Dermis microvascular lymphatic vessel endothelial cell (primary cell): Measurements from ENCODE around the gene OR51B6. TPM values are rescaled to one million over a fixed set of nuclear protein-coding genes. Genes with fewer than 3 reads are reported as not detected.
"Not testable (repeated sequence)": the region's sequence is repeated elsewhere in the genome, so short reads cannot be mapped to it uniquely, and the experiment has no call there.

Experiments
- DNase-seq, 2 donors: peaks; one replicate each; pipeline versions ENCODE4 v3.0.0 to v3.0.0-alpha.2; 2010; ENCODE audit warnings: low read depth in 2 of 2
- total RNA-seq: library from RNA; depleted of rRNA; stranded (reverse); fragments of >200 nt; gene quantifications from 2 replicates; pipeline ENCODE4 v1.2.1, GENCODE V29; 2014

Gene OR51B6
- not detected in 2 replicates for total RNA-seq

GRCh38 chr11:5351208-5351607 lies at the start of gene OR51B6:
TSS of gene OR51B6 (plus strand) at chr11:5351508. CDS start at chr11:5351508, 0 bp downstream.
- no peak for DNase-seq

DNA sequence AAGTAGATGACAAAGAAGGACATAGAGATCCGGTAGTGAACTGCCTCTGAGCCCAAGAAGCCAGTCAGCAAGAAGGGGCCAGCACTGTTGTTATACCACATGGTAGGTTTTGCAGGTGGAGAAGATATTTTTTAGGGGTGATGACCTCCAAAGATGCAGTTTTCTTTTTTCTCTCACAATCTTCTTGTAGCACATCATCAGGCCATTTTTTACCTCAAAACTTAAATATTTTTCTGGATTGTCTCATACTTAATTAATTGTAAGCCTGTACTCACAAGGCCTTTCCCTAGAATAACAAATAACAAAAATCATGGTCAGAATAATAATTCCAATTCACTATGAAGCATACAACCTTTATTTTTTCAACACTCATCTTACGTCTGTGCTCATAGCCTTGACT lies 49.5 kb upstream of the OR51B6 start, which contains the start of gene OR51B4:
Gene OR51B4, minus strand, starts transcription at position 101 of the 400 bp plus-strand sequence. Its CDS starts 0 bp downstream, at position 101.
- no peak for DNase-seq

GRCh38 chr11:5303626-5304025 lies 47.7 kb upstream of the OR51B6 start:
- DNase-seq: no peak

- DNase-seq: no peak
These were observed 47.3 kb upstream of the OR51B6 start for GRCh38 chr11:5304046-5304445.

GRCh38 chr11:5307256-5308019 lies 43.9 kb upstream of the OR51B6 start:
- DNase-seq: no peak

DNA sequence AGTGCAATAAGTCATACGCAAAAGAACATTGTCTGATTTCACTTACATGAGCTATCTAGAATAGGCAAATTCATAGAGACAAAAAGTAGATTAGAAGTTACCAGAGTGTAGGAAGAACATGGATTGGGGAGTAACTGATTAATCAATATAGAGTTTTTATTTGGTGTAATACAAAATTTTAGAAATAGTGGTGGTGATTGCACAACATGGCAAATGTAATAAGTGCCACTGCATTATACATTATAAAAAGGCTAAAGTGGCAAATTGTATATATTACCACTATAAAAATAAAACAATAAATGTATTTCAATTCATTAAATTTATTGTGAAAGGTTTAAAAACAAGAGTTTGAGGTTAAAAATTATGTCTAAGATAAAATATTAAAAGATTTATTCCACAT lies 40.9 kb upstream of the OR51B6 start:
- no peak for DNase-seq

DNA sequence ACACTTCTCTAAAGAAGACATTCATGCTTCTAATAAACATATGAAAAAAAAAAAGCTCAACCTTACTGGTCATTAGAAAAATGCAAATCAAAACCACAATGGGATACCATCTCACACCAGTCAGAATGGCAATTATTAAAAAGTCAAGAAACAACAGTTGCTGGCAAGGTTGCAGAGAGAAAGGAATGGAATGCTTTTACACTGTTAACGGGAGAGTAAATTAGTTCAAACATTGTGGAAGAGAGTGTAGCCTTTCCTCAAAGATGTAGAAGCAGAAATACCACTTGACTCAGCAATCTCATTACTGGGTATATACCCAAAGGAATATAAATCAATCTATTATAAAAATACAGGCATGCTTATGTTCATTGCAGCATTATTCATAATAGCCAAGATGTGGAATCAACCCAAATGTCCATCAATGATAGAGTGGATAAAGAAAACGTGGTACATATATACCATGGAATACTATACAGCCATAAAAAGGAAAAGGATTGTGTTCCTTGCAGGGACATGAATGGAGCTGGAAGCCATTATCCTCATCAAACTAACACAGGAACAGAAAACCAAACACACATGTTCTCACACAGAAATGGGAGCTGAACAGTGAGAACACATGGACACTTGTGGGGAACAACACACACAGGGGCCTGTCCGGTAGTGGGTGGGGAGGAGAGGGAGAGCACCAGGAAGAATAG lies 37.8 kb upstream of the OR51B6 start:
- not testable (repeated sequence) for DNase-seq

DNA sequence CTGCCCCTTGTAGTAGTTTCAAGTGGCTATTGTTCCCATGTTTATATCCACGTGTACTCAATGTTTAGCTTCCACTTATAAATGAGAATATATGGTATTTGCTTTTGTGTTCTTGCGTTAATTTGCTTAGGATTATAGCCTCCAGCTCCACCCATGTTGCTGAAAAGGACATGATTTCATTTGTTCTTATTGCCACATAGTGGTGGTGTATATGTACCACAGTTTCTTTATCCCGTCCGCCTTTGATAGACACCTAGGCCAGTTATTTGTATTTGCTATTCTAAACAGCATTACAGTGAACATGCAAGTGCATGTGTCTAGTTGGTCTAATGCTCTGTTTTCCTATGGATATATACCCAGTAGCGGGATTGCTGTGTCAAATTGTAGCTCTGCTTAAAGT lies 34.0 kb upstream of the OR51B6 start:
- no peak for DNase-seq

- DNase-seq: no peak
These were observed 27.1 kb upstream of the OR51B6 start, which contains the start of gene OR51B2 for GRCh38 chr11:5324197-5324596. TSS of gene OR51B2 (minus strand) at chr11:5324297. CDS start at chr11:5324297, 0 bp downstream.

- no peak for DNase-seq
These were observed 16.1 kb upstream of the OR51B6 start for GRCh38 chr11:5335170-5335569.

DNA sequence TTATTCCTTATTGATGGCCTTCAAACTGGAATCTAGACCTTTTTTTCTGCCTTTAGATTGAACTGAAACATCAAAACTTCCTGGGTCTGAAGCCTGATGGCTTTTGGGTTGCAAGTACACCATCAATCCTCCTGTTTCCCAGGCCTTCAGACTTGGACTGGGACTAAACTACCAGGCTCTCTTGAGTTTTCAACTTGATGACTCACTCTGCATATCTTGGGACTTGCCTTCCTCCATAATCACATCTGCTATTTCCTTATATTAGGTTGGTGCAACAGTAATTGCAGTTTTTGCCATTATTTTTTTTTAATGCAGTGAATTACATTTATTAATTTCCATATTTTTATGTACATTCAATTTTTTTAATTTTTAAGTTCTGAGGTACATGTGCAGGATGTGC lies 15.0 kb upstream of the OR51B6 start:
- no peak for DNase-seq

DNA sequence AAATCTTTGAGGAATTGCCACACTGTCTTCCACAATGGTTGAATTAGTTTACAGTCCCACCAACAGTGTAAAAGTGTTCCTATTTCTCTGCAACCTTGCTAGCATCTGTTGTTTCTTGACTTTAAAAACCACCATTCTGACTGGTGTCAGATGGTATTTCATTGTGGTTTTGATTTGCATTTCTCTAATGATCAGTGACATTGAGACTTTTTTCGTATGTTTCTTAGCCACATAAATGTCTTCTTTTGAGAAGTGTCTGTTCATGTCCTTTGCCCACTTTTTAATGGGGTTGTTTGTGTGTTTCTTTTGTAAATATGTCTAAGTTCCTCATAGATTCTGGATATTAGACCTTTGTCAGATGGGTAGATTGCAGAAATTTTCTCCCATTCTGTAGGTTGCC lies 14.1 kb upstream of the OR51B6 start:
- not testable (repeated sequence) for DNase-seq

- DNase-seq: no peak
These were observed 11.5 kb upstream of the OR51B6 start for GRCh38 chr11:5339771-5340322.

DNA sequence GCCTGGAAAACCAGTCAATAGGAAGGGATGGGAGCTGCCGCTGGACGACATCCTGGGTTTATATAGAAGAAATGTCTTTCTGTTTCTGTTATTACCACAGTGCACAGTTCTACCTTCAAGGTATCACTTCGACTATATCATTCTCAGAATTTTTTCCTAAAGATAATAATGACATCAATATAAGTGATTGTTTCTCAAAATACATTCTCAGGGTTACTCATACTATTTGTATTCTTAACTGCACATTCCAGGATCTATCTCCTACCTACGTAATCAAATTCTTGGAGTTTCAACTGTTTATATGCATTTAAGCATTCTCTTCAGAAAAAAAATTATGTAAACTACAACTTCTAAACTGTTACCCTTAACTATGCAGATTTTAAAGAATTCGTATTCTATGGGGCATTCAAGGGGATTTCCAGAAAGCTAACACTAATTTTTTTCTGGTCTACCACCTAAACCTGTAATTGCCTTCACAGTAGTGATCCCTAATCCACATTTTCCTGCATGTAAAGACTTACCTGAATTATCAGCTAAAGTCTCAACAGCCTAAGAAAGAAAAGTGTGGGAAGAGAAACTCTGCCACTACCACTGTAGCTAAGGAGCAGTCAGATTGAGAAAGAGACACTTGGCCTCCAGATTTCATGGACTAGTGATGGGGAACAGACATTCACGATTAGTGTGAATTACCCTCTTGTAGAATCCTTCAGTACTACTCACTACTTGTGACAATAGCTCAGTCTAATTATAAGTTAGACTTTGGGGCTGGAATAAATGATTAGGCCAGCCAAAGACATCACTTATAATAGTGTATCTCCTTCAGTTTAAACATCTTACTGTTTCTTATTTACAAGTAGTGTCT lies 7.6 kb upstream of the OR51B6 start, which contains the start of gene OR51B5:
Gene OR51B5, minus strand, starts transcription at position 51 of the 862 bp plus-strand sequence. Its CDS starts 0 bp downstream, at position 51.
- no peak for DNase-seq

DNA sequence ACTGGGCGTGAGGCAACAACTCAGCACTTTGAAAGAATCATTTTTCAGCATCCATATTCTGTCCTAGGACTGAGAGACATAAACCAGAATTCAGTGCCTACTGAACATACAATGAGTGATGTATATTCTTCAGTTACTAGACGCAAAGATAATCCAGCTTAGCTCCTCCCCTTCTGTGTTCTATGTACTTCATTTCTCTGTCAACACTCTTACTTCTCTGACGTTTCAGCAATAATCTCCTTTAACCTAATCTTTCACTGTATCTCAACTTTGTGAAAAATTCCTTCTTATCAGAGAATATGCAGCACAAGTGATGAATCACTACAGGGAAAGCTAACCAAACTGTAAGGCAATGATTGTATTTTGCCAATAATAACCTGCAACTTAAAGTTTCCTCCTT lies 5.5 kb upstream of the OR51B6 start:
- DNase-seq: no peak

DNA sequence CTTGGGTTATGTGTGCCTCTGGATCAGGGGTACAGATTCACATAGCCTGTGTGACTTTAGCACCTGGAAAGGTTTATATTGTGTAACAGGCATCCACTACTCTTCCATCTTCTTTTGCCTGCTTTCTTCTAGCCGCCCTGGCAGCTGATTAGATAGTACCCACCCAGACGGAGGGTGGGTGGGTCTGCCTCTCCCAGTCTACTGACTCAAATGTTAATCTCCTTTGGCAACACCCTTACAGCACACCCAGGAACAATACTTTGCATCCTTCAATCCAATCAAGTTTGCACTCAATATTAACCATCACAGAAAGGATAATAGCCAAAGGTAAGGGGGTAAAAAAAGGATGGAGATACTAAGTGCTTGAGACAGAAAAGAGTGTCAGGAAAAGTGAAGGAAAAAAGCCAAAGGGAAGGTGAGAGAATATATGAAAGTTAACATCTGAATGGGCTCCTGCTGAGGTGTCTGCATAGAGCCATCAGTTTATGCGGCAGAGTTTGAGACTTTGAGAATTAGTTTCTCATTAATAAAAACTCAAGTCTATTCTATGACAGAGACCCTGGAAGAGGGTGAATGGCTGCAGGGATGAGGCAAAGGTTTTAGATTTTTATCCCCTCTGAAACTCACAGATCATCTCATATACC lies 2.6 kb upstream of the OR51B6 start:
- DNase-seq: no peak

- no peak for DNase-seq
These were observed 1.8 kb upstream of the OR51B6 start for GRCh38 chr11:5349550-5349949.

DNA sequence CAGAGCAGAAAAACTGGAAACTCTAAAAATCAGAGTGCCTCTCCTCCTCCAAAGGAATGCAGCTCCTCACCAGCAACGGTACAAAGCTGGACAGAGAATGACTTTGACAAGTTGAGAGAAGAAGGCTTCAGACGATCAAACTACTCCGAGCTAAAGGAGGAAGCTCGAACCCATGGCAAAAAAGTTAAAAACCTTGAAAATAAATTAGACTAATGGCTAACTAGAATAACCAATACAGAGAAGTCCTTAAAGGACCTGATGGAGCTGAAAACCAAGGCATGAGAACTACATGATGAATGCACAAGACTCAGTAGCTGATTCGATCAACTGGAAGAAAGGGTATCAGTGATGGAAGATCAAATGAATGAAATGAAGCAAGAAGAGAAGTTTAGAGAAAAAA lies 4.7 kb downstream of the OR51B6 start:
- not testable (repeated sequence) for DNase-seq

DNA sequence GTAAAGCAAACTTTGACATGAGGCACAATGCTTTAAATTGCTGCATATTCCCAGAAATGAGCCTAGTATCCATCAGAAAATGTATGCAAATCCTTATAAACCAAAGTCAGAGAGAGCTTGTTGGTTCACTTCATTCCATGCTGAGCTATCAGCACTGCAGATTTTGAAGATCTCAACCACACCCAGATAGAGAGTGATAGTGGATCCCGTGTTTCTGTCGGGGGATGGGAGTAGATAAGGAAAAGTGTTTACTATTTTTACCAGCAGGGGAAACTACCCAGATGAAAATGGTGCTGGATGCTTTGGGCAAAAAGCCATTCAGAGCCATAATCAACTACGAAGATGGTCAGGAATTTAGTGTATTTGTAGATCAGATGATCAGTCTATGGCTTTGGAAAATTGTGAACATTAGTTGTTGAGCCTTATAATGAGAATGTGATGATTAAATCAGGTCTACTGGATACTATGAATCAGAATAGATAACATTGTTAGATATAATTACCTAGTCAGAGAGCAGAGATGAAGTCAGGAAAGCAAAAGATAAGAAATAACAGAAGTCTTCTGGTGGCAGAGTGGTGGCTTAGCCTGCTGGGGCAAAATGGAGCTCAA lies 10.8 kb downstream of the OR51B6 start:
- DNase-seq: no peak

DNA sequence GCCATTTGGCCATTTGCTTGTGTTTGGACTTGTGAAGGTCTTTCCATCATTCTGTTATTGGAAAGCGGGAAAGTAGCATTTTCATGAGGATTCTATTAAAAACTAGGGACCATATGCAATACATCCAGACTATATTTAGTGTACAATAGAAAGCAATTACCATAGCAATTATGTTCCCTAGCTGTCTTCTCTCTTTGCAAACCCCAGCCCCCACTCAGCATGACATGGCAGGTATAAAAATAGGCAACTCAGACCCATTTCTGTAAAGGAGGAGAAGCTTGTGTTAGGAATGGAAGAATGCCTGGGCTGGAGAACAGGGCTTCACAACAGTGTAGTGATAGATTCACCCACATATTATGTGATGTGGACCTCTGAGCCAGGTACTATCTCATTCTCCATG lies 12.4 kb downstream of the OR51B6 start:
- no peak for DNase-seq
